Breast epithelium (tissue), 3 donors: Measurements from ENCODE around the gene NRXN3.

Source experiments
- CTCF ChIP-seq, 3 donors: fragments of 450-650 bp; IDR thresholded peaks; one replicate each; pipeline ENCODE4 v1.5.1; 2016 to 2017; ENCODE audit warnings: antibody characterized with exemption in 3 of 3, mild to moderate bottlenecking in 3 of 3, moderate library complexity in 3 of 3
- POLR2A ChIP-seq: fragments of 450-650 bp; IDR thresholded peaks from one replicate; pipeline ENCODE4 v1.6.1; 2016; ENCODE audit warnings: antibody characterized with exemption, mild to moderate bottlenecking, moderate library complexity
- POLR2AphosphoS5 ChIP-seq, 3 donors: sonication (generic); formaldehyde crosslinking; IDR thresholded peaks; one replicate each; pipeline ENCODE4 v1.6.1; 2017; ENCODE audit warnings: antibody characterized with exemption in 3 of 3

- no peak for TF ChIP-seq CTCF (IDR thresholded peaks at IDR 0.05)
- TF ChIP-seq POLR2AphosphoS5 (IDR thresholded peaks at IDR 0.05), result no peak
- TF ChIP-seq POLR2A, result no peak
Observed at GRCh38 chr14:79363291-79363690, 1193.1 kb downstream of the NRXN3 start.
